Nephron progenitor cell (in vitro differentiated cells): Measurements from ENCODE around the gene SEC14L2.
A peak's percentile ranks its signal among the peaks of the same experiment; 100 is the strongest.

Source experiments
- DNase-seq: peaks from one replicate; pipeline ENCODE4 v3.0.0; 2021
- H3K27ac Mint-ChIP-seq: 2 replicates; pipeline ENCODE4 v1.8.0; 2021; ENCODE audit warnings: mild to moderate bottlenecking, moderate library complexity, mixed read lengths
- H3K27me3 Mint-ChIP-seq: 2 replicates; pipeline ENCODE4 v1.8.0; 2021; ENCODE audit warnings: mild to moderate bottlenecking, low read depth, mixed read lengths; ENCODE audit not compliant: poor library complexity
- H3K36me3 Mint-ChIP-seq: 2 replicates; pipeline ENCODE4 v1.8.0; 2021; ENCODE audit warnings: low read depth, mixed read lengths
- H3K4me1 Mint-ChIP-seq: 2 replicates; pipeline ENCODE4 v1.8.0; 2021; ENCODE audit warnings: mixed read lengths
- H3K4me3 Mint-ChIP-seq: 2 replicates; pipeline ENCODE4 v1.8.0; 2021; ENCODE audit warnings: mild to moderate bottlenecking, moderate library complexity, mixed read lengths
- H3K9me3 Mint-ChIP-seq: 2 replicates; pipeline ENCODE4 v1.8.0; 2021; ENCODE audit warnings: mild to moderate bottlenecking, moderate library complexity, mixed read lengths
- TF ChIP-seq, protein P1 (sequence below): fragments of 200-600 bp; sonication (generic); IDR thresholded peaks from 2 replicates; pipeline ENCODE4 v1.5.0; 2021; ENCODE audit warnings: antibody characterized with exemption

SEC14L2 gene

GRCh38 chr22:30390974-30391691 lies 5.7 kb upstream of the SEC14L2 start:
- peaks cover 27% of the 10 kb centered on the region for H3K9me3 Mint-ChIP-seq
- TF ChIP-seq, protein P1, sequence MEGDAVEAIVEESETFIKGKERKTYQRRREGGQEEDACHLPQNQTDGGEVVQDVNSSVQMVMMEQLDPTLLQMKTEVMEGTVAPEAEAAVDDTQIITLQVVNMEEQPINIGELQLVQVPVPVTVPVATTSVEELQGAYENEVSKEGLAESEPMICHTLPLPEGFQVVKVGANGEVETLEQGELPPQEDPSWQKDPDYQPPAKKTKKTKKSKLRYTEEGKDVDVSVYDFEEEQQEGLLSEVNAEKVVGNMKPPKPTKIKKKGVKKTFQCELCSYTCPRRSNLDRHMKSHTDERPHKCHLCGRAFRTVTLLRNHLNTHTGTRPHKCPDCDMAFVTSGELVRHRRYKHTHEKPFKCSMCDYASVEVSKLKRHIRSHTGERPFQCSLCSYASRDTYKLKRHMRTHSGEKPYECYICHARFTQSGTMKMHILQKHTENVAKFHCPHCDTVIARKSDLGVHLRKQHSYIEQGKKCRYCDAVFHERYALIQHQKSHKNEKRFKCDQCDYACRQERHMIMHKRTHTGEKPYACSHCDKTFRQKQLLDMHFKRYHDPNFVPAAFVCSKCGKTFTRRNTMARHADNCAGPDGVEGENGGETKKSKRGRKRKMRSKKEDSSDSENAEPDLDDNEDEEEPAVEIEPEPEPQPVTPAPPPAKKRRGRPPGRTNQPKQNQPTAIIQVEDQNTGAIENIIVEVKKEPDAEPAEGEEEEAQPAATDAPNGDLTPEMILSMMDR = peak; percentile 29
- no peak for DNase-seq
- H3K27ac Mint-ChIP-seq = peak overlapping the region; percentile 69
- H3K36me3 Mint-ChIP-seq = no peaks in the 10 kb centered on the region
- peaks cover 16% of the 10 kb centered on the region for H3K27me3 Mint-ChIP-seq
- H3K4me3 Mint-ChIP-seq = no peak overlapping the region
- H3K4me1 Mint-ChIP-seq = peaks cover 46% of the 10 kb centered on the region

DNA sequence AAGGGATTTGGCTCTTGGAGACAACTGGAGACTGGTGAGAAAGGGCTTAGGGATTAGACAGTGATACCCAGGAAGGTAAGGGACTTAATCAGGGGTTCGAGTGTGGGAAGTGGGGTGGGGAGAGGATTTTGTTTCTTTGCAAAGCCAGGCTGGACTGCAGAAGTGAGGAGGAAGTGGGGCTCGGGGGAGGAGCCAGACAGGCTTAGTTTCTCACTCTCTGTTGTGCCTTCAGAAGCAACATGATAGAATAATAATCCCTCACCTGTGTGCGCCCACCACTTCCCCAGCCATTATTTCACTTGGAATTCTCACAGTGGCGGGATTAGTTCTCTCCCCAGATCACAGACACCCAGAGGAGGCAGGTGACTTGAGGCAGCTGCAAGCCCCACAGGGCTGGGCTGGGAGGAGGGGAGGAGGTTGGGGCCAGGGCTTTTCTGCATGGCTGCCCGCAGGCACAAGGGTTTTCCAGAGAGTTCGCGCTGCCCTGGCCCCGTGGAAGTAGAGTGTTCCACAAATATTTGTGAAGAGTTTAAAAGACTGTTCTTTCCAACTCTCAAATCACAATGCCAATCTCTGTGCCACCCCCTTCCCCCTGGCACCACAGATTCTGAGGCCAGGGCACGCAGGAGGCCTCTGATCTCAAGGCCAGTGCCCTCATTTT lies 4.0 kb upstream of the SEC14L2 start:
- Mint-ChIP-seq H3K4me3 (peak overlapping the region; percentile 47), H3K9me3 (peaks cover 23% of the 10 kb centered on the region), H3K27me3 (peaks cover 26% of the 10 kb centered on the region), H3K4me1 (peaks cover 45% of the 10 kb centered on the region), H3K27ac (peak overlapping the region; percentile 39), H3K36me3 (no peaks in the 10 kb centered on the region)
- TF ChIP-seq, protein P1 = no peak
- peak; percentile 46 for DNase-seq

- Mint-ChIP-seq H3K9me3 (peaks cover 23% of the 10 kb centered on the region), H3K36me3 (no peaks in the 10 kb centered on the region), H3K4me3 (no peak overlapping the region), H3K27ac (no peak overlapping the region), H3K4me1 (peaks cover 50% of the 10 kb centered on the region), H3K27me3 (peaks cover 32% of the 10 kb centered on the region)
- DNase-seq = no peak
- TF ChIP-seq, protein P1 = no peak
Measured at GRCh38 chr22:30393322-30393680, 3.5 kb upstream of the SEC14L2 start.

- peaks cover 36% of the 10 kb centered on the region for H3K27me3 Mint-ChIP-seq
- no peaks in the 10 kb centered on the region for H3K36me3 Mint-ChIP-seq
- H3K4me1 Mint-ChIP-seq = peaks cover 55% of the 10 kb centered on the region
- H3K9me3 Mint-ChIP-seq = peaks cover 23% of the 10 kb centered on the region
- no peak overlapping the region for H3K27ac Mint-ChIP-seq
- H3K4me3 Mint-ChIP-seq = no peak overlapping the region
- DNase-seq = no peak
- TF ChIP-seq, protein P1 = no peak
Measured at GRCh38 chr22:30393885-30394284, 2.9 kb upstream of the SEC14L2 start.

DNA sequence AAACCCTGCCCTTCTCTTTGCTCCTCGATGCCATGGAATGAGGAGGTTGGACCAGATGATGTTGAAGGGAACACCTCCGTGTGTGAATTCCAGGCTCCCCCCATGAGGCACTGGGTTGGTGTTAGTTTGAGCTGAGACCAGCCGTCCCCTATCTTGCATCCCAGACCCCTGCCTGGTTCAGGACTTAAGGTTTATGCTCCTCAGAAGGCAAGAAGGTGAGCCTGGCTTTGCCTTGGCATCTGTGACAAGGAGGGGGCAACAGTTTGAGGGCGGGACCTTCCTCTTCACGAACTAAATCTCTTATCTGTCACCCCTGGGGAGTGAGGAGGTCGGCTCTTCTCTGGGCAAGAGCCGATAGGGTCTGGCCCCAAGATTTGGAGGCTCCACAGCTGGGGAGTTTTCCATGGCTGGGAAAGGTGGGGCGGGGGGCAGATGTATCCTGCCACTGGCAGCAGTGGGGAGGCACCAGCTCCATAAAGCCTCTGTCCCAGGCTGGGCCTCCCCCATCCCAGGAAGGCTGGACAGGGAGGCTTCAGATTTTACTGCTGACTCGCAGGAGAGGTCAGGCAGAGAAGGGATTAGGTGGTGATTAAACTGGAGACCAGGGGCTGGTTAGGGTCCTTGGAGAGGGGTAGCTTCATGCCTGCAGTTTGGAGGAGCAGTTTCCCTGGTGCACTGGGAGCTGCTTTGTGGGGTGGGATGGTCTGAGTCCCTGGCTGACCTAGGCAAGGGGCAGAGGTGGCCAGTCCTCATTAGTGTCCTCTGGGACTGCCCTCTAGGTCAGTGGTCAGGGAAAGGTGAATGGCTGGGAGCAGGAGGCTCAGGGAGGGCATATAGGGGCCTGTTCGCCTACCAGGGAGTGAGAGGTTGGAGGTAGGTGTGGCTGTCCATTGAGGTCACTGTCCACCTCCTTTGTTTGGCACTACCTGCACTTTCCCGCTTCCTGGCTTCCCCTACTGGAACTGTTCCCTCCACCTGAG lies 1.1 kb downstream of the SEC14L2 start:
- TF ChIP-seq, protein P1 = no peak
- no peaks in the 10 kb centered on the region for H3K36me3 Mint-ChIP-seq
- H3K4me3 Mint-ChIP-seq = peak overlapping the region; percentile 84
- peaks cover 36% of the 10 kb centered on the region for H3K27me3 Mint-ChIP-seq
- no peak for DNase-seq
- no peak overlapping the region for H3K27ac Mint-ChIP-seq
- no peaks in the 10 kb centered on the region for H3K9me3 Mint-ChIP-seq
- H3K4me1 Mint-ChIP-seq = peaks cover 54% of the 10 kb centered on the region
